Activated naive CD8-positive, alpha-beta T cell (primary cell): ENCODE measurements around the gene HADHB.

ENCODE experiments used
- H3K27ac Mint-ChIP-seq: one replicate; pipeline ENCODE4 v1.8.0; 2021; ENCODE audit warnings: mixed read lengths
- H3K27me3 Mint-ChIP-seq: one replicate; pipeline ENCODE4 v1.8.0; 2021; ENCODE audit warnings: mixed read lengths
- H3K36me3 Mint-ChIP-seq: one replicate; pipeline ENCODE4 v1.8.0; 2021; ENCODE audit warnings: mixed read lengths
- H3K4me1 Mint-ChIP-seq: one replicate; pipeline ENCODE4 v1.8.0; 2021; ENCODE audit warnings: low read depth, mixed read lengths
- H3K4me3 Mint-ChIP-seq: one replicate; pipeline ENCODE4 v1.8.0; 2021; ENCODE audit warnings: mild to moderate bottlenecking, mixed read lengths
- H3K9me3 Mint-ChIP-seq: one replicate; pipeline ENCODE4 v1.8.0; 2021; ENCODE audit warnings: low read depth, mixed read lengths

The HADHB gene

DNA sequence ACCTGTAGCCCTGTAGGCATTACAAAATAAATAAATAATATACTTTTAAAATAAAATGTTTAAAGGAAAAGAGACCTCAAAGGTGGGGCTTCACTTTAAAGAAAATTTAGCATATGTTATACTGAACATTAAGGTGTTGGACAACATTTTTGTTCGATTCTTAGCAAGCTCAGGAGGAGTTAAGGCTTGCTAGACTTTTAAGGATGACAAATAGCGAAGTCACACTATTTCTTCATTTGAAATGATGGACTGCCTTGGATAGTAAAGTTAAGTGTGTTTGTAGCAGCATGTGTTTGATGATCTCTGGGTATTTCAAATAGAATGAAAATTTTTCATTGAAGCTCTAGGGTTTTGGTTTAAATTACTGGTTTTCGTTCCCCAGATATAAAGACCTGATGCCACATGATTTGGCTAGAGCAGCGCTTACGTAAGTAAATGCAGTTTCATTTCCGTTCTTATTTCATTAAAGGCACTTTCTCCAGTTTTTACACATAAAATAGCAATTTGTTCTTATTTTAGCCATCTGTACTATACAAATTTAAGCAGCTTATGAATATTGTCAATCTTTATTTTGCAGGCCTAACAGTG lies 24.9 kb downstream of the HADHB start:
- H3K27me3 Mint-ChIP-seq: no peaks in the 10 kb centered on the region

GRCh38 chr2:26270373-26270772 lies 25.6 kb downstream of the HADHB start:
- H3K4me3 Mint-ChIP-seq: no peak overlapping the region

More for the DNA sequence above, 24.9 kb downstream of the HADHB start:
- no peak overlapping the region for H3K4me3 Mint-ChIP-seq
- no peak overlapping the region for H3K27ac Mint-ChIP-seq
- H3K36me3 Mint-ChIP-seq: peaks cover 2% of the 10 kb centered on the region
- H3K4me1 Mint-ChIP-seq: peaks cover 5% of the 10 kb centered on the region
- no peaks in the 10 kb centered on the region for H3K9me3 Mint-ChIP-seq

DNA sequence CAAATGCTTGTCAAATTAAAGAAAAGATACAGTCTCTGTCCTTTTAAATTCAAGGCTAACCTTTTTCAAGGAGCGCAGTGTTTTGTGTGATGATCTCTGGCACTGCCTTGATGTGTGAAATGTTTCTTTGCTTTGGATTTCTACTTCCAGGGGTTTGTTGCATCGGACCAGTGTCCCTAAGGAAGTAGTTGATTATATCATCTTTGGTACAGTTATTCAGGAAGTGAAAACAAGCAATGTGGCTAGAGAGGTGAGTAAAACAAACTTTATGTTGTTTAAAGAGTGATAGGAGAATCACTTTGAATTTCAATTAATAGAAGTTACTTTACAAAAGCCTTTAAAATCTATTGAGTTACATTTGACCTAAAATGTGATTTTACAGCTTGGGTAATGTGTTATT lies 28.8 kb downstream of the HADHB start:
- peaks cover 7% of the 10 kb centered on the region for H3K4me1 Mint-ChIP-seq
- no peak overlapping the region for H3K4me3 Mint-ChIP-seq
- no peak overlapping the region for H3K27ac Mint-ChIP-seq
- no peaks in the 10 kb centered on the region for H3K27me3 Mint-ChIP-seq
- no peaks in the 10 kb centered on the region for H3K9me3 Mint-ChIP-seq
- peaks cover 9% of the 10 kb centered on the region for H3K36me3 Mint-ChIP-seq

More at GRCh38 chr2:26270373-26270772, 25.6 kb downstream of the HADHB start:
- peak overlapping the region; percentile 23 for H3K27ac Mint-ChIP-seq
- no peaks in the 10 kb centered on the region for H3K27me3 Mint-ChIP-seq
- H3K4me1 Mint-ChIP-seq: peaks cover 7% of the 10 kb centered on the region
- H3K36me3 Mint-ChIP-seq: peaks cover 2% of the 10 kb centered on the region
- H3K9me3 Mint-ChIP-seq: no peaks in the 10 kb centered on the region

- Mint-ChIP-seq H3K4me1 (peaks cover 7% of the 10 kb centered on the region), H3K4me3 (no peak overlapping the region), H3K27ac (no peak overlapping the region), H3K27me3 (no peaks in the 10 kb centered on the region), H3K9me3 (no peaks in the 10 kb centered on the region), H3K36me3 (peaks cover 13% of the 10 kb centered on the region)
Observed at GRCh38 chr2:26274058-26274613, 29.4 kb downstream of the HADHB start.

- Mint-ChIP-seq H3K4me3 (no peak overlapping the region), H3K36me3 (peaks cover 20% of the 10 kb centered on the region), H3K27me3 (no peaks in the 10 kb centered on the region), H3K27ac (no peak overlapping the region), H3K4me1 (peaks cover 3% of the 10 kb centered on the region), H3K9me3 (no peaks in the 10 kb centered on the region)
Observed at GRCh38 chr2:26276484-26277227, 31.9 kb downstream of the HADHB start.

GRCh38 chr2:26279886-26280285 lies 35.1 kb downstream of the HADHB start:
- Mint-ChIP-seq H3K36me3 (peaks cover 22% of the 10 kb centered on the region), H3K4me3 (no peak overlapping the region), H3K9me3 (no peaks in the 10 kb centered on the region), H3K4me1 (peaks cover 2% of the 10 kb centered on the region), H3K27ac (no peak overlapping the region), H3K27me3 (no peaks in the 10 kb centered on the region)

DNA sequence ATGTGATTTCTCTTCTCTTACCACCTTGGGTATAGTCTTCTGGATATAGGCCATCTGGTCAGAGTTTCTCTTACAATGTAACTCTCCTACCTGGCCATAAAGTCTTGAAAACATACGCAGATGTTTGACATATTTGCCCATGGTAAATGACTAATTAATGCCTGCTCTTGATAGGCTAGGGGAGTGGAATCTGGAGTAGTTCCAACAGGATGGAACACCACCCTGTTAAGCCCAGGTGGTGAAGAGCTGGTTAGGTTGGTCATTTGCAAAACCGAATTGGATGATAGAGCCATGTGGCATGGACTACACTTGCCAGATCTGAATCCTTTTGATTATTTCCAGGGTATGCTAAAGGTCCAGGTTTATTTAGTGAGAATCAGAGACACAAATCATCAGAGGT lies 36.5 kb downstream of the HADHB start:
- Mint-ChIP-seq H3K27ac (no peak overlapping the region), H3K4me1 (no peaks in the 10 kb centered on the region), H3K4me3 (no peak overlapping the region), H3K27me3 (no peaks in the 10 kb centered on the region), H3K36me3 (peaks cover 25% of the 10 kb centered on the region), H3K9me3 (no peaks in the 10 kb centered on the region)

DNA sequence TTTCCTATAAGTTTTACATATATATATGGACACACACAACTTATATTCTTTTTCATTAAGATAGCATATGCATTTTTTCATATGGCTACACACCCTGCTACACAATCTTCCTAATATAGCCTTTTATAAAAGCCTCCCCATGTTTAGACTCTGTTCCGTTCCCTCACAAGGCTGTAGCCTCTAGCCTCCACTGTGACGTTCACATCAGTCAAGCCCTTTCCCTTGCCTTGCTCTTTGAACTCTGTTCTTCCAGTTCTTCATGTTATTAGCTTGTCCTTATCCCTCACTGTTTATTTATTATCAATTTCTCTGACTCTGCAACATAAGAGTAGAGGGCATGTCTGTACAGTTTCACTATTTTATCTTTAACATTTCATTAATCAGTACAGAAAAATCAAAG lies 38.9 kb downstream of the HADHB start:
- H3K9me3 Mint-ChIP-seq: no peaks in the 10 kb centered on the region
- peaks cover 19% of the 10 kb centered on the region for H3K36me3 Mint-ChIP-seq
- H3K27ac Mint-ChIP-seq: no peak overlapping the region
- H3K4me3 Mint-ChIP-seq: no peak overlapping the region
- no peaks in the 10 kb centered on the region for H3K27me3 Mint-ChIP-seq
- no peaks in the 10 kb centered on the region for H3K4me1 Mint-ChIP-seq

- Mint-ChIP-seq H3K9me3 (no peaks in the 10 kb centered on the region), H3K27me3 (no peaks in the 10 kb centered on the region), H3K4me3 (no peak overlapping the region), H3K4me1 (no peaks in the 10 kb centered on the region), H3K36me3 (peaks cover 16% of the 10 kb centered on the region), H3K27ac (no peak overlapping the region)
Observed at GRCh38 chr2:26284132-26284531, 39.4 kb downstream of the HADHB start.

GRCh38 chr2:26285931-26286330 lies 41.2 kb downstream of the HADHB start:
- Mint-ChIP-seq H3K36me3 (peaks cover 14% of the 10 kb centered on the region), H3K9me3 (no peaks in the 10 kb centered on the region), H3K4me1 (no peaks in the 10 kb centered on the region), H3K4me3 (no peak overlapping the region), H3K27me3 (no peaks in the 10 kb centered on the region), H3K27ac (no peak overlapping the region)

DNA sequence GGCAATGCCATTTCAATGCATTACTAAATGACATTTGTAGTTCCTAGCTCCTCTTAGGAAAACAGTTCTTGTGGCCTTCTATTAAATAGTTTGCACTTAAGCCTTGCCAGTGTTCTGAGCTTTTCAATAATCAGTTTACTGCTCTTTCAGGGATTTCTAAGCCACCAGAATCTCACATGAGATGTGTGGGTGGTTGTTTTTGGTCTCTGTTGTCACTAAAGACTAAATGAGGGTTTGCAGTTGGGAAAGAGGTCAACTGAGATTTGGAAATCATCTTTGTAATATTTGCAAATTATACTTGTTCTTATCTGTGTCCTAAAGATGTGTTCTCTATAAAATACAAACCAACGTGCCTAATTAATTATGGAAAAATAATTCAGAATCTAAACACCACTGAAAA lies 45.3 kb downstream of the HADHB start:
- peaks cover 5% of the 10 kb centered on the region for H3K36me3 Mint-ChIP-seq
- H3K9me3 Mint-ChIP-seq: no peaks in the 10 kb centered on the region
- no peak overlapping the region for H3K4me3 Mint-ChIP-seq
- H3K4me1 Mint-ChIP-seq: no peaks in the 10 kb centered on the region
- H3K27me3 Mint-ChIP-seq: no peaks in the 10 kb centered on the region
- no peak overlapping the region for H3K27ac Mint-ChIP-seq

- H3K27ac Mint-ChIP-seq: no peak overlapping the region
- H3K27me3 Mint-ChIP-seq: no peaks in the 10 kb centered on the region
- no peaks in the 10 kb centered on the region for H3K9me3 Mint-ChIP-seq
- no peak overlapping the region for H3K4me3 Mint-ChIP-seq
- H3K36me3 Mint-ChIP-seq: peaks cover 2% of the 10 kb centered on the region
- H3K4me1 Mint-ChIP-seq: peaks cover 2% of the 10 kb centered on the region
Observed at GRCh38 chr2:26292646-26293045, 47.9 kb downstream of the HADHB start.

DNA sequence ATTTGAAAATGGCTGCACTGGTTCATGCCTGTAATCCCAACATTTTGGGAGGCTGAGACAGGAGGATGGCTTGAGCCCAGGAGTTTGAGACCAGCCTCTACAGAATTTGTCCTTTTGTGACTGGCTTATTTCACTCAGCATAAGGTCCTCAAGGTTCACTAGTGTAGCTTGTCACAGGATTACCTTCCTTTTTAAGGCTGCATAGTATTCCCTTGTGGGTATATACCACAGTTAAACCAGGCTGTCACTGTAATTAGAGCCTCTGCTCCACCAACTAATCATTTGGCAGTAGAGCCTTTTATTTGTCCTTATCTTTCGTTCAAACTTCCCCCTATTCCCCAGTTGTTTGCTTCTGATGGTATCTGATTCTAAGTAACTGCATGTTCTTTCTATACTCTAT lies 50.8 kb downstream of the HADHB start:
- H3K9me3 Mint-ChIP-seq: no peaks in the 10 kb centered on the region
- H3K27me3 Mint-ChIP-seq: no peaks in the 10 kb centered on the region
- H3K27ac Mint-ChIP-seq: no peak overlapping the region
- peaks cover 2% of the 10 kb centered on the region for H3K36me3 Mint-ChIP-seq
- H3K4me3 Mint-ChIP-seq: no peak overlapping the region
- peaks cover 2% of the 10 kb centered on the region for H3K4me1 Mint-ChIP-seq

GRCh38 chr2:26297061-26297460 lies 52.3 kb downstream of the HADHB start:
- no peak overlapping the region for H3K4me3 Mint-ChIP-seq
- H3K4me1 Mint-ChIP-seq: peaks cover 2% of the 10 kb centered on the region
- peaks cover 2% of the 10 kb centered on the region for H3K36me3 Mint-ChIP-seq
- no peaks in the 10 kb centered on the region for H3K9me3 Mint-ChIP-seq
- H3K27ac Mint-ChIP-seq: no peak overlapping the region
- H3K27me3 Mint-ChIP-seq: no peaks in the 10 kb centered on the region

GRCh38 chr2:26298286-26298637 lies 53.5 kb downstream of the HADHB start:
- Mint-ChIP-seq H3K4me3 (no peak overlapping the region), H3K27ac (no peak overlapping the region), H3K36me3 (peaks cover 2% of the 10 kb centered on the region), H3K4me1 (peaks cover 2% of the 10 kb centered on the region), H3K9me3 (no peaks in the 10 kb centered on the region), H3K27me3 (no peaks in the 10 kb centered on the region)
